ENCODE results near the gene ENGASE.
A peak's percentile ranks its signal among the peaks of the same experiment; 100 is the strongest.

The ENGASE gene

DNA sequence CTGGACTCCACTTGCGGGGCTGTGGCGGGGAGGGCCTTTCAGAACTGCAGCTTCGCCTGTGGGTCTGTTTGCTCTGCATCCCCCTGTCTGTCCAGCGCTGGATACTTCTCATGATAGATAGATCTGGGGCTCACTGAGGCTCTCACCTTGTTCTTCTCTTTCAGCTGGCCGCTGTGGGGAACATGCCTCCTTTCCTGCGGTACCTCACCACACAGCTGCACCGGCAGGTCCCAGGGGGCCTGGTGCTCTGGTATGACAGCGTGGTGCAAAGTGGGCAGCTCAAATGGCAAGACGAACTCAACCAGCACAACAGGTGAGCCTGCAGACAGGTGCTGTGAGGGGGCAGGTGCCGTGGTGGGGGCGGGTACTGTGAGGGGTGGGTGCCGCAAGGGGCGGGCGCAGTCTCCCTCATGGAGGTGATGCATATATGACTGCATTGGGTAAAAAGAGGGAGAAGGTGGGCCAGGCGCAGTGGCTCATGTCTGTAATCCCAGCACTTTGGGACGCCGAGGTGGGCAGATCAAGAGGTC, 6.2 kb downstream of the ENGASE start:
- DNase-seq: no peak

DNA sequence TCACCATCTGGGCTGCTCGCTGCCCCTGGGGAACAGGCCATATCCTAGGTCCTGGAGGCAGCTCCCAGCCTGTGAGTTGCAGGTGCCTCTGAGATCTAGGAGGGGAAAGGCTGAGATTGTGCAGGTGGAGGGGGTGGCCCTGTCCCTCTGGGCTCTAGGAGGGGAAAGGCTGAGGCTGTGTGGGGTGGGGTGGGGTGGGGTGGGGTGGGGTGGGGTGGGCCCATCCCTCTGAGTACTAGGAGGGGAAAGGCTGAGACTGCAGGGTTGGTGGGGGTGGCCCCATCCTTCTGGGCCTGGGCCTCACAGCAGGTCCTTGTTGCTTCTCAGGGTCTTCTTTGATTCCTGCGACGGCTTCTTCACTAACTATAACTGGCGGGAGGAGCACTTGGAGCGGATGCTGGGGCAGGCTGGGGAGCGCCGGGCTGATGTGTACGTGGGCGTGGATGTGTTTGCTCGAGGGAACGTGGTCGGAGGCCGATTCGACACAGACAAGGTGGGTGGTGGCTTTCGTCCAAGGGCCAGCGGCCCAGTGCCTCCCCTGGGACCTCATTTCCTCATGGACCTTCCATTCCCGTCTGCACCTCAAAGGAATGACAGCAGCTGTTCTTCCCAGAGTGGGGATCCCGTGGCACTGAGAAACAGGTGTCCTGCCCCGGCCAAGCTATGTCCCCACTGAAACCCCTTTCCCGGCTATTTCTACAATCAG, 7.1 kb downstream of the ENGASE start:
- no peak for DNase-seq

DNA sequence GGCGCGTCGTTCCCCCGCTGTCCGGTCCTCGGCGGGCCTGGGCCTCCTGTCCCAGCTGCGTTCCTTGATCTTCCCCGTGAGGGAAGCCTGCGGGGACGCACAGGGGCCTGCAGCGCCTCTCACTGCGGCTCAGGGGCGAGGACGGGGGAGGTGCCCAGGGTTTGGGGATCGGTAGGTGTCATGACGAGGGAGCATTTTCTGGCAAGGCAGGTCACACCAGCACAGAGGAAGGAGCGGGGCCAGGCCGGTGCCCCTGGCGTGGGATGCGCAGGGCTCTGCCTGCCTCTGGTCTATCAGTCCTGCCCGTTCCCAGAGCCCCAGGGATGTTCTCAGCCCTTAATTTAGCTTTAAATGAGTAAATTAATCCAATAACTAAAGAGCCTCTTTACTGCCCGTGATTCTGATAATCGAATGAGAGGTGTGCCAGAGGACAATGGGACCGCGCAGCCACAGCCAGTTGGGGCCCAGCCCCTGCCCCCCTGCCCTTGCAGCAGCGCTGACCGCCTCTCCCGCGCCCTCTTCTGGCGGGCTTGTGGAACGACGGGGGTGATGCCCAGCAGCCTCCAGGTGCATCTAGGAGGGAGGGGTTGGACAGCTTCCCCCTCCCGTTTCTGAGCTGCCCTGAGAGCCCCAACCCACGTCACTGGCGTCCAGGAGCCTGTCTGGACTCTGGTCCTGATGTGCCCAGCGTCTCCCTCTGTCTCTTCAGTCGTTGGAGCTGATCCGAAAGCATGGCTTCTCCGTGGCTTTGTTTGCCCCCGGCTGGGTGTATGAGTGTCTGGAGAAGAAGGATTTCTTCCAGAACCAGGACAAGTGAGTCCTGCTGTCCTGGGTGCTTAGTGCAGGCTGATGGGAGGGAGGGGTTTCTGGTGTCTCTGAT, 7.9 kb downstream of the ENGASE start:
- peak in 4 of 5 donors; percentile 20 to 39 (median 32) for DNase-seq

DNA sequence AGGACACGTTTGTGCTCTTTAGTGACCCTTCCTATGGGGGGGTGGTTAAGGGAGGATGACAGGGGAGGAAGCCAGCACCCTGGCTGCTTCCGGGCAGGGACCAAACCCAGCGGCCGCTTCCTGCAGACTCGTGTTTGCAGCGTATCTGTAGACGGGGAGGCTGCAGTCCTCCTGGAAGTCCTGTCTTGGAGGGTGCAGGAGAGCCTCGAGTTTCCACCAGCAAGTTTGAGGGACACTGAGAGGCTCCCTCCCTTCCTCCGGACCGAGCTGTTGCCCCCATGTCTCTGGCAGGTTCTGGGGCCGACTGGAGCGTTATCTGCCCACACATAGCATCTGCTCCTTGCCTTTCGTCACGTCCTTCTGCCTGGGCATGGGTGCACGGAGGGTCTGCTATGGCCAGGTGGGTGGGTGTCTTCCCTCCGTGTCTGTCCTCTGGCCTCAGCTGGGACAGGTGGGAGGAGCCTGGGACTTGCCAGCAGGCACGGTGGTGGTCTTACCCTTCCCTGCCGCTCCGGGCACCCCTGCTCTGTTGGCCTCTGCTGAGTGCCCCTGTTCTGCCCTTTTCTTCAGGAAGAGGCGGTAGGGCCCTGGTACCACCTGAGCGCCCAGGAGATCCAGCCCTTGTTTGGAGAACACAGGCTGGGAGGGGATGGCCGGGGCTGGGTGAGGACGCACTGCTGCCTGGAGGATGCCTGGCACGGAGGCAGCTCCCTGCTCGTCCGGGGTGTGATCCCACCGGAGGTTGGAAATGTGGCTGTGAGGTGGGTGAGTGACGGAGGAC, 8.8 kb downstream of the ENGASE start:
- no peak for DNase-seq

DNA sequence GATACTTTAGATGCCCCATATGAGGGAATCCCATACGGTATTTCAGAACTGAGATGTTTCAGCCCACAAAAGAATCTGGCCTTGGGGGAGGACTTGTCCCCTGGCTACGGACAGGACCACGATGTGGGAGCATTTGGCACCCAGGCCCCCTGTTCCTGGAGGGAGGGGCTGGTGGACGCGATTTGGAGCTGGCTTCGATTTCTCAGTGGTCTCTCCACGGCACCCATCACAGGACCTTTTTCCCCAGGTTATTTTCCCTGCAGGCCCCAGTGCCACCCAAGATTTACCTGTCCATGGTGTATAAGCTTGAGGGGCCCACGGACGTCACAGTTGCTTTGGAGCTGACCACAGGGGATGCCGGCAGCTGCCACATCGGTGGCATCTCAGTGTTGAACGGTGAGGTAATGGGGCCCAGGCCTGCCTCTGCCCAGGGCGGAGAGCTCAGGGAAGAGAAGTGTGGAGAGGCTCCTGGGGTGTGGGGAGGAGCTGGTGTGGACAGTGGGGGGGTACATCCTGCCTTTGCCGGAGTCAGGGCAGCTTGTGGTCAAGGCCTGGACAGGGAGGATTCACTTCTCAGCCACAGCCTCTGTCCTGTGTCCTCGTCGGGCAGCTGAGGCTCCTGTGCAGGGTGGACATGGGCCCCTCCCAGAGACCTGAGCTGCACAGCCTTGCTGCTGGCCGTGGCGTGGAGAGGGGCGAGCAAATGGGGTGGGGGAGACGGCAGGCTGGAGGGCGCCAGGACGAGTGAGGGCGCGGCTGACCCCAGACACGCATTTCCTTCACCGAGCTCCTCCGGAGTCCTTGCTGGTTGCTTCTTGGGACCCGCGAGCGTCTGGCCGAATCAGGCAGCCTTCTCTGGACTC, 9.9 kb downstream of the ENGASE start:
- no peak for DNase-seq

DNA sequence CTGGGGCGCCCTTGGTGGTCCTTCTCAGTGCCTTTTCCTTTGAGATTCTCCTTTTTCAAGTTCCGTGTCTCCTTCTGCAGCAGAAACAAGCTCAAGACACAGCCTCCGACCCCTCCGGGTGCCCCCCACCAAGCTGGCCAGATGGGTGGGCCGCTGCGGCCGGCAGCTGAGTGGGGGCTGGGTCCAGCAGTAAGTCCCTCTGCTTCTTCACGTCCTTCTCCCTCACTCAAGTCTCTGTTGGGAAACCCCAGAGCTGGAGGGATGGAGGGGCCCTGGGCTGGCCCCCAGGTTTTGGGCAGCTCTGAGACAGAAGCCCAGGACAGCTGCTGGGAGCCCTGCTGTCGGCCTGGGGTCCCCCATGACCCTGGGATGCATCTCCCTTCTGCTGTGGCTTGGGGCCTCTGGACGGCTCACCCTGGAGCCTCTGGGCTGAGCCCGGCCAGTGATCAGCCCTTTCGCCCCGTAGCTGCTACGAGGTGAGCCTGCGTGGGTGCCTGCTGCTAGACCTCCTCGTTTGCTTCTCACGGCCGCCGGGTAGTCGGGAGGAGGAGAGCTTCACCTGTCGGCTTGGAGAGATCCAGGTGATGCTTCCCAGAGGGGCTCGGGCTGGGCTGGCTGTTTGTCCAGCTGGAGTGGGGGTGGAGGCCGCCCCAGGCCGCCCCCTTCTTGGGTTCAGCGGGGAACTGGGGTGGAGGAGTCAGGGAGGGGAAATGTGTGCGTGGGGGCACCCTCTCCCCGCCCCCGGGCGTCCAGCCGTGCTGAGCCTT, 10.7 kb downstream of the ENGASE start:
- no peak for DNase-seq

DNA sequence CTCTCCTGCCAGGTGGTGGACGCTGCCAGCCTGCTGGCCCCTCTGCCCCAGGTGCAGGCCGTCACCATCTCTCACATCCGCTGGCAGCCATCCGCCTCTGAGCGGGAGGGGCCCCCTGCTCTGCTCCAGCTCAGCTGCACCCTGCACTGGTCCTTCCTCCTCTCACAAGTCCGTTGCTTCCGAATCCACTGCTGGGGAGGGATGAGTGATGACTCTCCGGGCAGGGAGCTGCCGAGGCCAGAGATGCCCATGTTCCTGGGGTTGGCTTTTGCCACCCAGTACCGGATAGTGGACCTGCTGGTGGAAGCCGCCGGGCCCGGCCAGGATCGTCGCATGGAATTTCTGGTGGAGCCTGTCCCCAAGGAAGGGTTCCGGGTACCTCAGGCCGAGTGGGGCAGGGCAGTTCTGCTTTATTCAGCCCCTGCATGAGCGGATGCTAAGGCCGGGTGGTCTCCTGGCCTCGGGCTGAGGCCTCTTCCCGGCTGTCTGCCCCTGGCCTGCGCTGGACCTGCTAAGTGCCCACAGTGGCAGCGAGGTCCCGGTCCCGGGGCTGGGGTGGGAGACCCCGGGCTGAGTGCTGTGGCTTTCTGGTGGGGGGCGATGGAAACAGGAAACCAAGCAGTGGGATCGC, 11.4 kb downstream of the ENGASE start:
- no peak for DNase-seq

DNA sequence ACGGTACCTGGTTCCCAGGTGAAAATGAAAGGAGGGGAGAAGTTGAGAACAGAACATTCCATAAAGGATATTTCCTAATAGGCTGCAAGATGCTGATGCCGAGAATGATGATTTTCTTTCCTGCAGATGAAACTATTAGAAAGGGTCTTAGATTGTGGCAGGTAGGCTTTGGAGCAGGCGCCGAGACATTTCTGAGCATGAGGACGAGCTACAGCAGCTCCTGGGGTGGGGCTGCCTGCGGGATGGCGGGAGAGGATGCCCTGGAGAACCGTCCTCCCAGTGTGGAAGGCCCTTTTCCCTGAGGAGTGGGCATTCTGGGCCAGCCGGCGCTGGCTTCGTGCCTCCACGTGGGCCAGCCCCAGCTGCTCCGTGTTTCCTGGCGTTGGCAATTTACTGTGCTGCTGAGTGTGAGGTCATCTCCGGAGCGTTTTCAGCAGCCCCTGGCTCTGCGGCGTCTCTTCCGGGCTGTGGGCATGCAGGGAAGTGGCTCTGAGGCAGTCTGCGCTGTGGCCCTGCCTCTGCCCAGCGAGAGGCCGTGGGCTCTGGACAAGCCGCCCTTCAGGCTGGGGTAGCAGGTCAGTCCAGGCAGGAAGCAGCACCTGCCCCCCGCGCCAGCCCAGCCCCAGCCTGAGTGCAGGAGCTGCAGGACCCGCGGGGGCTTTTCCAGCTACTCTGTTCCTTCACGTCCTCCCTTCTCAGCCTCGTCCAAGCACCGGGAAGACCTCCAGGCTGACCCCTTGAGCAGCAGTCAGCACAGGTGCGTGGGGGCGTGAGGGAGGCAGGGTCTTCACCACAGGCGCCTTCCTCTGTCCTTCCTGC, 12.2 kb downstream of the ENGASE start:
- no peak for DNase-seq

DNA sequence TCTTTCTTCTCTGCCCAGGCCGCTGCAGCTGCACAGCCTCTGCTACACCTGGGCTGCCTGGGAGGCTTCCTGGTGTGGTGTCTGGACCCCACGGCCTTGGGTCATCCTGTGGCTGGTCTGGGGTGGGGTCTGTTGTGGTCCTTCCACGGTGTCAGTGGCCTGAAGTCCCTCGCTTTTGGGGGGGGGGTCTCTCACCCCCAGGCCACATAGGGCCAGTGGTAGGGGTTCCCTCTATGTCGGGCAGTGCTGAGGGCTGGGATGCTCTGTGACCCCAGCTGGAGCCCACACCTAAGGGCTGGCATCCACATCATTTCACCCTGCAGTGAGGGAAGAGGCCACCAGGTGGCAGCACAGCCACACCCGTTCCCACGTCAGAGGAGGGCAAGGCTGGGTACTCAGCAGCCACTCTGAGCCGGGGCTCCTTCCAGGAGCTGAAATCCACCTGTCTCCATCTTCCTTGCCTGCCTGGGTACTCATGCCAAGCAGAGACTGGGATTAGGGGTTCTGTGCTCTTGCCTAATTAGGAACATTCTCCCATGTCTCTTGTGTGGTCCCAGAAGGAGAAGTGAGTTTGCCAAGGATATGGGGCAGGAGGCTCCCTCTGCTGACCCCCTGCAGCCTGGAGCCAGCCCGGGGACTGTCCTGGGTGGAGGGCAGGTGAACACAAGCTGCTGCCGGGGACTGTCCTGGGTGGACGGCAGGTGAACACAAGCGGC, 13.0 kb downstream of the ENGASE start:
- DNase-seq: peak; percentile 28 to 68 (median 57)

DNA sequence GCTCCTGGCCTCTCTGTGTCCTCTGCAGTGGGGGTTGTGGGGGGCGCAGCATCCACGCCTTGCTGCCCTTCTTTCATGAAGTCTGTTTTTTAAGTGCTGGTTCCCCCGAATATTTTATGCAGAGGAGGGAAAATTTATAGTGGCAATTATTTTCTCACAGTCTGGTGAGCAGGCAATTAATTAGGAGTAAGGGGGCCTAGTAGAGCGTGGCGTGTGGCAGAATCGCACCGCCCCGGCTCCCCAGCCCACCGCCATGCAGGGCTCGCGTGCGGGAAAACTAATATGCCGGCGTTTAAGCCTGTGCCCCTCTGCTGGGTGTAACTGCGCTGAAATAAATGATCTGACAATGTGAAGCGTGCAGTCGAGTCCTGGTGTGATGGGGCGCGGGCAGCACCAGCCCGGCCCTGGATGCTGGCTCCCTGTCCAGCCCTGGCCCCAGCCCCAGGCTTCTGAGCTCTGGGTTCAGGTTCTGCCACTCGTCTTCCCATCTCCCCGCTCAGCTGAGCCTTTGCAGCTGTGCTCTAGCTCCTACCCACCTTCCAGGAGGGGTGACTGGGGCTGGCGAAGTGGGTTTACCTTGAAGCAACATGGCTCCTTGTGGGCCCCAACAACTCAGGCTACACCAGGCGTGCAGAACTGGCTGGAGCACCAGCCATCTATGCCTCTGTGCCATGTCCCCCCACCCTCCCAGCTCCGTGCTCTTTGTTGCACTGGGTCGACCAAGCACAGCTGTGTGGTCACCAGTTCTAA, 13.8 kb downstream of the ENGASE start:
- no peak for DNase-seq

DNA sequence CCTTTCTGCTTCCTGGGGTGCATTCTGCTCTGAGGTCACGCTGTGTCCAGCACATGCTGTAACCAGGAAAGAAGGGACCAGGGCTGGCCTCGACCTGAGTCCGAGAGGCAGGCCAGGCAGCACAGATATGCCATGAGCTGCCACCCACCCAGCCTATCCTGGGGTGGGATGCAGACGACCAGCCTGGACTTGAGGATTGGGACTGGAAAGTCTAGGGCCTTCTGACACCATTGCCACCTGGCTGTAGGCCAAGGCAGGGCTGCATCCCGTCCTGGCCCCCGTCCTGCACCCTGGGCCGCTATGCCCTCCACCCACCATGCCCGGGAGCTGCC, 14.3 kb downstream of the ENGASE start:
- no peak for DNase-seq

DNA sequence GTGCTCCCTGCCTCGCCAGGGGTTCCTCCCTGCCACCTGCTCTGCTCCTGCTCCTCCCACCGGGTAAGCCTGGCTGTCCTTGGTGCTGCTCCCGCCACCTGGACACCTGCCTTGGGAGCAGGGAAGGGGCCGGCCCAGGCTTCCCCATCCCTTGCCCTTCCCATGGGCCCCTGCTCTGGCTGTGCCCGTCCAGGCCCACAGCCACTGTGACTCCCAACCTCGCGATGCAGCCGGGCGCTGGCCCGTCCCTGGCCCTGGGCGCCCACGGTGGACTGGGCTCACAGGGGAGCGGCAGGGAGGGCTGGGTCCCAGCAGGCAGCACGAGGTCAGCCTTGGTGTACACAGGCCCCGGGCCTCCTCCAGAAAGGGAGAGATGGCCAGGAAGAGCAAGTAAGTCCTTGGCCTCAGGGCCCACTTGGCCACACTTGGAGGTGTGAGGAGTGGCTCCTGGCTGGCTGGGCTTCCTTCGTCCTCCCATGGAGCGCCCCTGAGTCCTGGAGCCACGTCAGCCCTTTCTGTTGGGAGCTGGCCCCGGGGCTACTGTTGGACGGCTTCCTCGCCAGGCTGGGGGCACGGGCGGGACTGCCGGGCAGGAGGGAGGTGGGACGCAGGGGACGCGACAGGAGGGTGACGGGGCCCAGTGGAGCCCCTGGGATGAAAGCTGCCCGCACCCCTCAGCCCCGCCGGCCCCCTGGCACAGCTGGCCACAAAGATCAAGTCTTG, 15.3 kb downstream of the ENGASE start:
- DNase-seq: no peak

DNA sequence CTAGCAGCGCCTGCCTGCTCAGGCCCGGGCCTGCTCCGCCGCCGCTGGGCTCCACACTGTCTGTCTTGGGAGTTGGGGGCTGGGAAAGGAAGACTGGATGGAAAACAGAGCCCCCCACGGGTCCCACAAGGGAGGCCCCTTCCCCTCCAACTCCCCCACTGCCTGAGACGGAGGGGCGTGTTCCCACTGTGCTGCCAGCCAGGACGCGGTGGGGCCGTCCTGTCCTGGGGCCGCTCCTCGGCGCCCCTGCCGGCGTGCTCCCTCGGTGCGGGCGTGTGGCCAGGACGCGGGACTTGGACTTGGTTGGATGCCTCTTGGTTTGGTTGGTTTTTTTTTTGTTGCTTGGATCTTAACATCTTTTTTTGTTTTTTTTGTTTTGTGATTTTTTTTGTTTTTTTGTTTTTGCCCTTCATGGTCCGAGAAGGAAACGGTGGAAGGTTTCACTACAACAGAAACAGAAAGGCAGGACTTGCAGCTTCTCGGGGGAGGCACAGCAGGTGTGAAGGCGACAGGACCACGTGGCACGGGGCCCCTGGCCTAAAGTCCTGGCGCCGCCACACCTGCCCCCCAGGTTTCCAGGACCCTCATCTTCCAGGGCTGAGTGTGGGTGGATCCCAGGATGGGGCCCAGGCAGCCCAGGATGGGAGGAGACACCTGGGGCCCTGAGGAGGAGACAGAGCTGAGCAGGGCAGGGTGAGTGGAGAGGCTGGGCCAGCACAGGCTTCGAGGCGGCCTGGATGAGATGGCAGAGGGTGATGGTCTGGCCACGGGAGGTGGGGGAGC, 16.0 kb downstream of the ENGASE start:
- no peak for DNase-seq

DNA sequence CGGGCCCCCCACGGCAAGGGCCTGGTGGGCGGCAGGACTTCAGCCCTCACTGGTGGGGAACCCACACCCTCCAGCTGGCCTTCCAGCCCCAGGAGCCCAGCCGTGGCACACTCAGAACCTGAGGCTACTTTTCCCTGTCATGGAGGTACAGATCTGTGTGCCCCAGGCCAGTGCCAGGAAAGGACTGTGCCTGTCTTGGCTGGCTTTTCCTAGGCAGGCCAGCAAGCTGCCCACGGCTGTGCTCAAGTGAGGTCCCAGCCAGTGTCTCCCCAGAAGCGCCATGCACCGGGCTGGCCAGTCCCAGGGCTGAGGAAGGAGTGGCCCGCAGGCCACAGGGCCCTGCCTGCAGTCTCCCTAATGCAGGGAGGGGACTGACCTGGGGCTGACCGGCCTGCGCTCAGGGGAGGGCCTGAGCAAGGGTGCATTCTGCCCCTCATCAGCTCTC, 16.6 kb downstream of the ENGASE start:
- DNase-seq: no peak

DNA sequence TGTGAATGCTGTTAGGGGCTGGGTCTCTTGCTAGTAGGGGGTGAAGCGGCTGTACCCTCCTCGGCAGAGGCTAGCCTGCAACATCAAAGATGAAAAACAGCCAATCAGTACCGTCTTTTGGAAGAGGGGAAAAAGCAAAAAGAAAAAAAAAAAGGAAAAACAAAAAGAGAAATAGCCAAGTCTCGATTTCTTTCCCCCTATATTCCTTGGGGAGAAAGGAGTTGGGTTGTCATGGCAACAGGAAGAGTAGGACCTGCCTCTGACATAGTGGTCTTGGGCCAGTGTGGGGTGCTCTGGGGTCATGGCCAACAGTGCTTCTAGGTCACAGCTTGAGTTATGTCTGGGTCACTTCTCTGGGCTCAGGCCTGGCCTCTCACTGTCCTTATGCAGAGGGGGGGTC, 17.9 kb downstream of the ENGASE start:
- DNase-seq: no peak

DNA sequence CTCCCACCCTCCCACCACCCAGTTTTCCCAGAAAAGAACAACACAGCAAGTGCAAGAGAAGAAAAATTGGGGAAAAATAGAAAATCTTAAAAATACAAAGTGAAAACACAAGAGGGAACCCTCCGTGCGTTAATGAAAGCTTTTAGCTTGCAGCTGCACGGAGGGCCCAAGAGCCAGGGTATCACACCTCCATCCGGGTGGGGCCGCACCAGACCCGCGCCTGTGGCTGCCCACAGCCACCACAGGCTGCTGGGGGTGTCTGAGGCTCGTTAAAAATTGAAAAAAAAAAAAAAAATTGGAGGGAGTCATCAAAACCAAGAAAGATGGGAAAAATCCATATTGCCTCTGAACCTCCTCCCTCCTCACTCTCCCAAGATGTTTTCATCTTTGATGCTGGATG, 18.6 kb downstream of the ENGASE start:
- DNase-seq: no peak

DNA sequence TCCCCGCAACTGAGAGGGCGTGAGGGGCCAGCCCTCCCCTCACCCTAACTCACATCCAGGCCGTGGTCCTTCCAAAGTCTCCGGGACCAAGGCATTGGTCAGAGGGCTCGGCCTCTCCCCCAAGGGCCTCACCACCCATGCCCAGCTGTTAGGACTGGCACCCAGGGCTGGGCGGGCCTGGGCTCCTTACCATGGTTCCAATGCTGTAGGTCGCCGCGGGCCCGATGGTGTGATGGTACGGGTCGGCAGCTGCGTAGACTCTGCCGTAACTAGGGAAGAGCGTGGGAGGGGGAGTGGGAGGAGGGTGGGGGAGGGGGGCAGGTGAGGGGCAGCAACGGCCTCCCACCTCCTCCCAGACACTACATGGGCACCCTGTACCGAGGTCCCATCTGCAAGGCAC, 19.6 kb downstream of the ENGASE start:
- no peak for DNase-seq
